ENCODE measurements around the gene PHEX.

Gene PHEX

GRCh38 chrX:22059775-22060174 lies 27.6 kb downstream of the PHEX start:
- Mint-ChIP-seq H3K27ac (no peak overlapping the region), H3K9me3 (no peaks in the 10 kb centered on the region), H3K27me3 (ENCODE audit: low read depth) (no peaks in the 10 kb centered on the region), H3K36me3 (ENCODE audit: low read depth) (no peaks in the 10 kb centered on the region), H3K4me1 (peaks cover 21% of the 10 kb centered on the region), H3K4me3 (no peak overlapping the region)
- no peak for TF ChIP-seq CTCF (IDR thresholded peaks at IDR 0.05; ENCODE audit: unreplicated experiment in 3 of 3)

GRCh38 chrX:22060415-22061280 lies 28.5 kb downstream of the PHEX start:
- no peak for TF ChIP-seq CTCF (IDR thresholded peaks at IDR 0.05; ENCODE audit: unreplicated experiment in 3 of 3)
- Mint-ChIP-seq H3K4me1 (peaks cover 21% of the 10 kb centered on the region), H3K9me3 (no peaks in the 10 kb centered on the region), H3K27me3 (ENCODE audit: low read depth) (no peaks in the 10 kb centered on the region), H3K4me3 (no peak overlapping the region), H3K27ac (no peak overlapping the region), H3K36me3 (ENCODE audit: low read depth) (no peaks in the 10 kb centered on the region)

GRCh38 chrX:22063284-22063683 lies 31.2 kb downstream of the PHEX start:
- TF ChIP-seq CTCF (IDR thresholded peaks at IDR 0.05; ENCODE audit: unreplicated experiment in 3 of 3) = no peak
- Mint-ChIP-seq H3K27me3 (ENCODE audit: low read depth) (no peaks in the 10 kb centered on the region), H3K9me3 (no peaks in the 10 kb centered on the region), H3K27ac (peak overlapping the region; percentile 29 to 84 (median 31)), H3K36me3 (ENCODE audit: low read depth) (no peaks in the 10 kb centered on the region), H3K4me3 (no peak overlapping the region), H3K4me1 (peaks cover 17% of the 10 kb centered on the region)

DNA sequence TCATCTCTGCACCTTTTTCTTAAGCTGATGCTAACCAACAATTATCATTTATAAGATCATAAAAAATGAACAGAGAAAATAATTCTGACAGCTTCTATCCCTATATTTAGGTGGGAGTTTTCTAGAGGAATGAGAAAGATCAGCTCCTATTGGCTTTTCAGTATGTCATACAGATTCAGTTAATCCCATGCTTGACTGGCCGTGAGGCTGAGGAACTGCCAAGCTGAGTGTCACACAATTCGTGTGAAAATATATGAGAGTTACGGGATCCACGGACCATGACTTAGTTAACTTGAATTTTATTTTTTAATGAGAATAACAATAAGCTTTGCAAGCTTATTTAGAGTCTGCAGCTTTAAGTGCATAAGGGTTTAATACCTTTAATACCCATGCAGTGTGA lies 37.5 kb downstream of the PHEX start:
- no peak overlapping the region for H3K4me3 Mint-ChIP-seq
- TF ChIP-seq CTCF (IDR thresholded peaks at IDR 0.05; ENCODE audit: unreplicated experiment in 3 of 3) = no peak
- H3K9me3 Mint-ChIP-seq = no peaks in the 10 kb centered on the region
- H3K4me1 Mint-ChIP-seq = peaks cover 10% of the 10 kb centered on the region
- H3K27ac Mint-ChIP-seq = peak overlapping the region in 2 of 3 experiments; percentile 46 to 86
- no peaks in the 10 kb centered on the region for H3K36me3 Mint-ChIP-seq (ENCODE audit: low read depth)
- H3K27me3 Mint-ChIP-seq (ENCODE audit: low read depth) = no peaks in the 10 kb centered on the region

GRCh38 chrX:22073928-22074327 lies 41.8 kb downstream of the PHEX start:
- Mint-ChIP-seq H3K4me1 (peaks cover 5% of the 10 kb centered on the region), H3K4me3 (no peak overlapping the region), H3K27ac (no peak overlapping the region), H3K36me3 (ENCODE audit: low read depth) (no peaks in the 10 kb centered on the region), H3K9me3 (no peaks in the 10 kb centered on the region), H3K27me3 (ENCODE audit: low read depth) (no peaks in the 10 kb centered on the region)
- TF ChIP-seq CTCF (IDR thresholded peaks at IDR 0.05; ENCODE audit: unreplicated experiment in 3 of 3) = no peak

DNA sequence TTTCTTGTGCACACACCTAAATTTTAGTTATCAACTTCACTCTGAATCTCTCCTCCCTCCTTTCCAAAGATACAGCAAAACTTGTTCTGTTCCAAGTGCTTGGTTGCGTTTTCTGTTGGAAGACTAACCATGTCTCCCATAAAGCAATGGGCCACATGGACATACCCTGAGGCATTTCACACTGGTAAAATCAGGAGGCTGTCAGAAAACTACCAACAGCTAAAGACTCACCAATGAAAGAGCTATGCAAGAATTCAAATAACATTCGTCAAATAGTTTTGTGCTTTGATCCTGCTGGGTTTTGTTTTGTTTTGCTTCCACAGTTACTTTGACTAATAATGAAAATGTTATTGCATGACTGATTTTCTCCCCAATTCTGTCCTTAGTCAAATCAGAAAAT lies 46.0 kb downstream of the PHEX start:
- Mint-ChIP-seq H3K4me3 (no peak overlapping the region), H3K27me3 (ENCODE audit: low read depth) (no peaks in the 10 kb centered on the region), H3K27ac (no peak overlapping the region), H3K36me3 (ENCODE audit: low read depth) (no peaks in the 10 kb centered on the region), H3K4me1 (no peaks in the 10 kb centered on the region), H3K9me3 (no peaks in the 10 kb centered on the region)
- TF ChIP-seq CTCF (IDR thresholded peaks at IDR 0.05; ENCODE audit: unreplicated experiment in 3 of 3) = no peak
